Coronary artery (tissue), 2 donors: Measurements from ENCODE around the gene EML5.

ENCODE experiments used
- DNase-seq: peaks from one replicate; pipeline ENCODE4 v3.0.0-alpha.2; 2017; ENCODE audit warnings: low spot score
- H3K27ac ChIP-seq, 2 donors: fragments of 200-600 bp; sonication (generic); one replicate each; pipeline ENCODE4 v1.5.1; 2016 to 2019
- H3K4me3 ChIP-seq: fragments of 200-600 bp; sonication (generic); 2 replicates; pipeline ENCODE4 v1.5.1; 2016; ENCODE audit warnings: mild to moderate bottlenecking, moderate library complexity
- TF ChIP-seq, protein P1 (sequence below): fragments of 200-600 bp; sonication (generic); IDR thresholded peaks from one replicate; pipeline ENCODE4 v1.5.1; 2019; ENCODE audit warnings: antibody characterized with exemption

EML5 gene

GRCh38 chr14:88808359-88808758, 15.6 kb upstream of the EML5 start:
- no peak overlapping the region for H3K27ac ChIP-seq
- TF ChIP-seq, protein P1, sequence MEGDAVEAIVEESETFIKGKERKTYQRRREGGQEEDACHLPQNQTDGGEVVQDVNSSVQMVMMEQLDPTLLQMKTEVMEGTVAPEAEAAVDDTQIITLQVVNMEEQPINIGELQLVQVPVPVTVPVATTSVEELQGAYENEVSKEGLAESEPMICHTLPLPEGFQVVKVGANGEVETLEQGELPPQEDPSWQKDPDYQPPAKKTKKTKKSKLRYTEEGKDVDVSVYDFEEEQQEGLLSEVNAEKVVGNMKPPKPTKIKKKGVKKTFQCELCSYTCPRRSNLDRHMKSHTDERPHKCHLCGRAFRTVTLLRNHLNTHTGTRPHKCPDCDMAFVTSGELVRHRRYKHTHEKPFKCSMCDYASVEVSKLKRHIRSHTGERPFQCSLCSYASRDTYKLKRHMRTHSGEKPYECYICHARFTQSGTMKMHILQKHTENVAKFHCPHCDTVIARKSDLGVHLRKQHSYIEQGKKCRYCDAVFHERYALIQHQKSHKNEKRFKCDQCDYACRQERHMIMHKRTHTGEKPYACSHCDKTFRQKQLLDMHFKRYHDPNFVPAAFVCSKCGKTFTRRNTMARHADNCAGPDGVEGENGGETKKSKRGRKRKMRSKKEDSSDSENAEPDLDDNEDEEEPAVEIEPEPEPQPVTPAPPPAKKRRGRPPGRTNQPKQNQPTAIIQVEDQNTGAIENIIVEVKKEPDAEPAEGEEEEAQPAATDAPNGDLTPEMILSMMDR: no peak
- no peak overlapping the region for H3K4me3 ChIP-seq
- no peak for DNase-seq

- Histone ChIP-seq H3K27ac (no peak overlapping the region), H3K4me3 (no peak overlapping the region)
- no peak for DNase-seq
- TF ChIP-seq, protein P1: no peak
Observed at GRCh38 chr14:88804477-88804876, 11.7 kb upstream of the EML5 start.

- DNase-seq: no peak
- Histone ChIP-seq H3K4me3 (no peak overlapping the region), H3K27ac (no peak overlapping the region)
- TF ChIP-seq, protein P1: no peak
Observed at GRCh38 chr14:88804035-88804434, 11.3 kb upstream of the EML5 start.

GRCh38 chr14:88802596-88802995, 9.8 kb upstream of the EML5 start:
- DNase-seq: no peak
- TF ChIP-seq, protein P1: no peak
- no peak overlapping the region for H3K27ac ChIP-seq

GRCh38 chr14:88799522-88799921, 6.8 kb upstream of the EML5 start:
- no peak overlapping the region for H3K4me3 ChIP-seq
- TF ChIP-seq, protein P1: no peak
- H3K27ac ChIP-seq: no peak overlapping the region
- DNase-seq: no peak

More at GRCh38 chr14:88802596-88802995, 9.8 kb upstream of the EML5 start:
- H3K4me3 ChIP-seq: no peak overlapping the region

- TF ChIP-seq, protein P1: no peak
- no peak overlapping the region for H3K27ac ChIP-seq
- H3K4me3 ChIP-seq: no peak overlapping the region
- no peak for DNase-seq
Observed at GRCh38 chr14:88798156-88798555, 5.4 kb upstream of the EML5 start.

- H3K27ac ChIP-seq: peak overlapping the region; percentile 72 to 75
- H3K4me3 ChIP-seq: peak overlapping the region; percentile 78
- DNase-seq: no peak
- TF ChIP-seq, protein P1: no peak
Observed at GRCh38 chr14:88793259-88793625, 489 bp upstream of the EML5 start.
